HG02938 (cell line): ENCODE results near the gene LRRC3.

Source experiments
- ATAC-seq: cut with Tn5 transposase; IDR thresholded peaks from one replicate; pipeline ENCODE4 v1.9.1; 2021; ENCODE audit warnings: mild to moderate bottlenecking, moderate library complexity; ENCODE audit not compliant: unreplicated experiment

LRRC3 gene

GRCh38 chr21:44438531-44439210, 16.6 kb upstream of the LRRC3 start:
- no peak for ATAC-seq

- ATAC-seq: no peak
Measured at GRCh38 chr21:44439211-44439600, 16.1 kb upstream of the LRRC3 start.

- ATAC-seq: no peak
Measured at GRCh38 chr21:44440241-44441040, 14.9 kb upstream of the LRRC3 start.

DNA sequence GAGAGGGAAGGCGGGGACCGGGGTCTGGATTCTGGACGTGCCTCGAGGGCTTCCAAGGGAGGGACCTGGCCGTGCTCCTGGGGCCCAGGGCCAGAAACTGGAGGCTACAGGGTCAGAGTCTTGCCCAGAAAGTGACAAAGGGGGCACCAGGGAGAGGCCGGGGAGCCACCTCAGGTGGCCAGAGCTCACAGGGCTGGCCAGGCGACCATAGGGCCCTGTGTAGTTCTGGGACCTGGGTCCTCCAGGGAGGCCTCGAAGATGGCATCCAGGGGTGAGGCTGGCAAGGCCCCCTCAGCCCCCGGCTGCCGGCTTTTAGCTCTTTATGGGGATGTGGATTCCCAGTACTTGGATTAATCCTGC, 14.3 kb upstream of the LRRC3 start:
- ATAC-seq: no peak

DNA sequence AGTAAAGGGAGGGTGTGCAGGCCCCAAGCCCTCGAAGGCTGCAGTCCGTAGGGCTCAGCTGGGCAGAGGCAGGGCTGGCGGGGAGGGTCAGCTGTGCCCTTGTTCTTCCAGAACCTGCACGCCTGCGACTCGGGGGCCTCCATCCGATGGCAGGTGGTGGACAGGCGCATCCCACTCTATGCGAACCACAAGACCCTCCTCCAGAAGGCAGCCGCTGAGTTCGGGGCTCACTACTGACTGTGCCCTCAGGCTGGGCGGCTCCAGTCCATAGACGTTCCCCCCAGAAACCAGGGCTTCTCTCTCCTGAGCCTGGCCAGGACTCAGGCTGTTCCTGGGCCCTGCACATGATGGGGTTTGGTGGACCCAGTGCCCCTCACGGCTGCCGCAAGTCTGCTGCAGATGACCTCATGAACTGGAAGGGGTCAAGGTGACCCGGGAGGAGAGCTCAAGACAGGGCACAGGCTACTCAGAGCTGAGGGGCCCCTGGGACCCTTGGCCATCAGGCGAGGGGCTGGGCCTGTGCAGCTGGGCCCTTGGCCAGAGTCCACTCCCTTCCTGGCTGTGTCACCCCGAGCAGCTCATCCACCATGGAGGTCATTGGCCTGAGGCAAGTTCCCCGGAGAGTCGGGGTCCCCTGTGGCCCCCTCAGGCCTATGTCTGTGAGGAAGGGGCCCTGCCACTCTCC, 13.6 kb upstream of the LRRC3 start:
- no peak for ATAC-seq

DNA sequence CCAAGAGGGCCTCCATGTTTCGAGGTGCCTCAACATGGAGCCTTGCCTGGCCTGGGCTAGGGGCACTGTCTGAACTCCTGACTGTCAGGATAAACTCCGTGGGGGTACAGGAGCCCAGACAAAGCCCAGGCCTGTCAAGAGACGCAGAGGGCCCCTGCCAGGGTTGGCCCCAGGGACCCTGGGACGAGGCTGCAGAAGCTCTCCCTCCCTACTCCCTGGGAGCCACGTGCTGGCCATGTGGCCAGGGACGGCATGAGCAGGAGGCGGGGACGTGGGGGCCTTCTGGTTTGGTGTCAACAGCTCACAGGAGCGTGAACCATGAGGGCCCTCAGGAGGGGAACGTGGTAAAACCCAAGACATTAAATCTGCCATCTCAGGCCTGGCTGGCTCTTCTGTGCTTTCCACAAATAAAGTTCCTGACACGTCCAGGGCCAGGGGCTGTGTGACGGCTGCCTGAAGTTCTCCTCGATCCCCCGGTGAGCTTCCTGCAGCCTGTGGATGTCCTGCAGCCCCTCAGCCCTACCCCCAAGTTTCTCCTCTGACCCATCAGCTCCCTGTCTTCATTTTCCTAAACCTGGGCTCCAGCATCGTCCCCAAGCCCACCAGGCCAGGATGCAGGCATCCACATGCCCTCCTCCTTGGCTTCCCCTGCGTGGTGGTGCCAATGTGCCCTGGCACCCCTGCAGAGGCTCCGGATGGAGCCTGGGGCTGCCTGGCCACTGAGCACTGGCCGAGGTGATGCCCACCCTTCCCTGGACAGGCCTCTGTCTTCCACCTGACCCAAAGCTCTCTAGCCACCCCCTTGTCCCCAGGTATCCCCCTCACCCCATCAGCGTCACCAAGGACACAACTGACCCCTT, 12.8 kb upstream of the LRRC3 start:
- no peak for ATAC-seq

- no peak for ATAC-seq
Measured at GRCh38 chr21:44443291-44443890, 11.9 kb upstream of the LRRC3 start.

DNA sequence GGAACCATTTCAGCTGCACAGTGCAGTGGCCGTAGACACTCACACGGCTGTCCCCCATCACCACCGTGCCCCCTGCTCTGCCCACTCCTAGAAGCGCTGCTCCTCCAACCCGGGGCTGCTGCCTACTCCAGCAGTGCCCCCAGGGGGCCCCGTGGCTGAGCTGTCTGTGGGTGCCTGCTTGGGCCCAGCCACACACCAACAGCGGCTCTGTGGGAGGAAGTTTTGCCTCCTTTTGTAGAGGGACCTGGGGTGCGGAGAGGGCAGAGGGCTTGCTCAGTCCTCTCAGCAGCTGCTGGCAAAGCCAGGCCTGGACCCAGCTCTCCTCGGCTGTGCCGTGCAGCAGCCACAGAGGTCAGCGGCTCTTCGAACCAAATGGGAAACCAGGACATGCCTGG, 11.4 kb upstream of the LRRC3 start:
- ATAC-seq: no peak

- ATAC-seq: no peak
Measured at GRCh38 chr21:44444286-44444931, 10.9 kb upstream of the LRRC3 start.

DNA sequence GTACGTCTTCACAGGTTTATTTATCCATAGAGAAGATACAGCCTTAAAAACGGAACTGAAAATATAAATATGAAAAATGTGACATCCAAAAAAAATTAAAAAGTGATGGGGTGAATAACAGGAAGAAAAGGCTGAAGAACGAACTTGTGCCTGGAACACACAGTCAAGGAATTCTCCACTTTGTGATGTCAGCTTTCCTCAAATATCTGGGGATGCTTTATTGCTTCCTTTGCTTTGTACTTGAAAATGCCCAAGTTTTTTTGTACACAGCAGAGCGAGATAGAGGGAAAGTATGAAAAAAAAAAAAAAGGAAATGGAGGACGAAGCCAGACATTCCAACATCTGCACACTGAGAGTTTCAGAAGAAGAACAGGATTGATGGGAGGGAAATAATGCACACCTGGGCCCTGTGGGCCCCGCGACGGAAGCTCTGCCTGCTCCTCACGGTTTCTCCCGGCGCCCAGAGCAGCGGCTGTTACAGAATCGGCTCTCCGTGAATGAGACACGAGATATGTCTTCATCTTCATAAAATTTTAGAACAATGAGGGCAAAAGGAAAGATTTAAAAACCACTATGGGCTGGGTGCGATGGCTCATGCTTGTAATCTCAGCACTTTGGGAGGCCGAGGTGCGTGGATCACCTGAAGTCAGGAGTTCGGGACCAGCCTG, 10.0 kb upstream of the LRRC3 start:
- no peak for ATAC-seq

GRCh38 chr21:44448651-44449131, 6.6 kb upstream of the LRRC3 start:
- ATAC-seq: no peak

- ATAC-seq: no peak
Measured at GRCh38 chr21:44449473-44450363, 5.6 kb upstream of the LRRC3 start.

DNA sequence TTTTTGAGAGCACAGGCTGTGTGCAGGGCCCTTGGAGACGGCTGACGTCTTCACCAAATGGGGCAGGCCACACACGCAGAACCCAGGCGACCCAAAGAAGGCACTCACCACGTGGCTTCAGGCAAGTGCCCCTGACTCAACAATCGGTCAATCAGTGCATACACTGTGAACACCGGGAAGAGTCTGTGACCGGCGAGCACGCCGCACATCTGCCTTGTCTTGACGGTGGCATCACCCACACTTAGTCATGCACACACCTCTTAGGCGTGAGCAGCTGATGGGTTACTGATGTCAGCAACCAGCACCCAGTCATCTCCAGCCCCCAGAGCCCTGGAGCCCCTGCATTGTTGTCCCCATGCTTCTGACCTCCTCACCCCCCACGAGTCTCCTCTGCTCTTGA, 4.9 kb upstream of the LRRC3 start:
- no peak for ATAC-seq

DNA sequence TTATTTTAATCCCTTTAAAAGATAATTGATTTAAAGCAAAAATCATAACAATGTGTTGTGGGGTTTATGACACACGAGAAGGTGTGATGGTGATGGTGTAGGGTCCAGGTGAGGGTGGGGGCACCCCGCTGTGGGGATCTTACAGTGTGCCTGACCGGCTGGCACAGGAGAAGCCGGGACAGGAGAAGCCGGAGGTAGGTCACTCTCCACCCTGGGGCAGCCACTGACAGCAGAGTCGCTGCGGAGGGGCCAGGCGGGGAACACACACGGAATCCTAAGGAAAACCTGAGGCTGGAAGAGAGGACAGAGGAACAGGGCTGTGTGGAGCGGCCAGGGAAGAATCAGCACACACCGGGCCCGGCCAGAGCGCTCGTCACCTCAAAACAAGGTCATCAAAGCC, 4.3 kb upstream of the LRRC3 start:
- no peak for ATAC-seq

DNA sequence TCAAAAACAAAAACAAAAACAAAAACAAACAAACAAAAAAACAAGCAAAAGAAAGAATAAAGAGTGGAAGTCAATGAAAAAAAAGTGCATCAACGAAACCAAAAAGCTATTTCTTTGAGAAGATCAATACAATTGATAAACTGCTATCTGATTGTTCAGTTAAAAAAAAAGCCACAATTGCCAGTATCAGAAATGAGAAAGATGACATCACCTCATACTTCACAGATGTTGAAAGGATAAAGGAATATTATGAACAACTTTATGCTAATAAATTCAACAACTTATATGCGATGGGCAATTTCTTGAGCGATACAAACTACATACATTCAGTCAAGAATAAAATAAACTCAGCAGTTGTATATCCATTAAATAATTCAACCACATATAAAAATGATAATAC, 2.2 kb upstream of the LRRC3 start:
- ATAC-seq: no peak

- no peak for ATAC-seq
Measured at GRCh38 chr21:44454058-44454457, 1.3 kb upstream of the LRRC3 start.

DNA sequence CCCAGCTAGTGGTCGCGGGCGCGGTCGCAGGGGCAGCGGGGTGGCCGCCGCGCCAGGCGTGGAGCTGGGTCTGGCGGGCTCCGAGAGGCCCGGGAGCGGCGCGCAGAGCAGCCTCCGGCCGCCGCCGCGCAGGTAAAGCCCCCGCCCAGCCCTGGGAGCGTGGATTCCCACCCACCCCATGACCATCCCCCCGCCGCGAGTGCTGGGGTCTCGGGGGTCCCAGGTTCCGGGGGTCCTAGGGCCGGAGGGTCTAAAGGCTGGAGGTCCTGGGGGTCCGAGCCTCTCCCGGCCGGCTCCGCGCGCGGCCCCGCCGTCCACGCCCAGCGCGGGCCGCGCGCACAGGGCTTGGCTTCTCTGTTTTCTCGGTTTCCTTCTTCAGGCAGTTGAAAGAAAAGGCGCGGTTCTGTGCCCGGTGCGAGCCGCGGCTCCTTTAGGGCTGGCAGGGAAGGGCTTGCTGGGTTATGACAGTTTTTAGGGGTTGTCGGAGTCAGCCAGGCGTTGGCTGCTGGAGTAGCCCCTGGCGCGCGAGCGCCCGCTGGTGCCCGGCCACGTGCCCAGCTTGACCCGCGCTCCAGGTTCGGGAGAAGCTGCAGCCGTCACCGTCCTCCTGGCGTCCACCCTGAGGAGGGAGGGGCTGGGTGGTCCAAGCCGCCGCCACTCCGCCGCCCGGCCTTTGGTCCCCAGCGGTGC, 359 bp downstream of the LRRC3 start:
- ATAC-seq: no peak
